ENCODE results near the gene POLG.
"Not testable (repeated sequence)": the region's sequence is repeated elsewhere in the genome, so short reads cannot be mapped to it uniquely, and the experiment has no call there.

POLG gene

DNA sequence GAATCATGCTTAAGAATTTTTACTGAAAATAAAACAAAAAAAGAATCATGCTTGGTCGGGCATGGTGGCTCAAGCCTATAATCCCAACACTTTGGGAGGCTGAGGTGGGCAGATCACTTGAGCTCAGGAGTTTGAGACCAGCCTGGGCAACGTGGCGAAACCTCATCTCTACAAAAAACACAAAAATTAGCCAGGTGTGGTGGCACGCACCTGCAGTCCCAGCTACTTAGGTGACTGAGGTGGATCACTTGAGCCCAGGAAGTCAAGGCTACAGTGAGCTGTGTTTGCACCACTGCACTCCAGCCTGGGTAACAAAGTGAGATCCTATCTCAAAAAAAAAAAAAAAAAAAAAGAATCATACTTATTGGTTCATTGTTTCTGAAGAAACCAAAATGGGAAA is 57.3 kb downstream of the POLG start:
- DNase-seq: not testable (repeated sequence)

Measured in activated CD4-positive, alpha-beta T cell treated with anti-CD3 and anti-CD28 coated beads, Interleukin-2, amount 50 U/mL, for 16 hours (primary cell).